OCI-LY3 (cell line): Measurements from ENCODE around the gene SLMAP.

Source experiments
- H2AFZ ChIP-seq: fragments of 200-600, 300-600 bp; shearing (Covaris generic); 2 replicates; pipeline ENCODE4 v1.6.0; 2014; ENCODE audit warnings: antibody characterized with exemption, low read depth, low read length
- H3K27ac ChIP-seq: fragments of 200-600, 300-600 bp; sonication (generic); 2 replicates; pipeline ENCODE4 v1.5.1; 2014; ENCODE audit warnings: mild to moderate bottlenecking, low read length, moderate library complexity, mixed read lengths
- H3K27me3 ChIP-seq: fragments of 200-600, 300-600 bp; sonication (generic); 2 replicates; pipeline ENCODE4 v1.6.1; 2014; ENCODE audit warnings: low read depth, low read length, mixed read lengths
- H3K36me3 ChIP-seq: fragments of 200-600, 300-600 bp; sonication (generic); replicated peaks from 2 replicates; pipeline ENCODE3; 2014; ENCODE audit warnings: low read depth, low read length, mixed read lengths
- H3K4me1 ChIP-seq: fragments of 300-600, 200-600 bp; sonication (generic); 2 replicates; pipeline ENCODE4 v1.6.1; 2014; ENCODE audit warnings: low read length, mixed read lengths
- H3K4me2 ChIP-seq: fragments of 200-600, 300-600 bp; sonication (generic); 2 replicates; pipeline ENCODE4 v1.6.1; 2014; ENCODE audit warnings: low read length, mixed read lengths
- H3K4me3 ChIP-seq: fragments of 300-600, 200-600 bp; sonication (generic); 2 replicates; pipeline ENCODE4 v1.5.1; 2014; ENCODE audit warnings: antibody characterized with exemption, mild to moderate bottlenecking, low read length, moderate library complexity
- H3K79me2 ChIP-seq: fragments of 300-600, 200-600 bp; shearing (Covaris generic); 2 replicates; pipeline ENCODE4 v1.6.1; 2014; ENCODE audit warnings: mild to moderate bottlenecking, low read length, mixed read lengths
- H3K9ac ChIP-seq: fragments of 300-600, 200-600 bp; shearing (Covaris generic); 2 replicates; pipeline ENCODE4 v1.6.0; 2014; ENCODE audit warnings: mild to moderate bottlenecking, low read length, moderate library complexity
- H3K9me3 ChIP-seq: fragments of 200-600, 300-600 bp; shearing (Covaris generic); 2 replicates; pipeline ENCODE4 v1.6.1; 2014; ENCODE audit warnings: low read length, mixed read lengths; ENCODE audit not compliant: insufficient read depth
- H4K20me1 ChIP-seq: fragments of 200-600, 300-600 bp; sonication (generic); 2 replicates; pipeline ENCODE4 v1.6.1; 2016; ENCODE audit warnings: low read length, mixed read lengths; ENCODE audit not compliant: insufficient read depth
- EZH2phosphoT487 ChIP-seq: fragments of 200-600 bp; shearing (Covaris generic); IDR thresholded peaks from 2 replicates; pipeline ENCODE4 v1.6.1; 2018; ENCODE audit warnings: antibody characterized with exemption, mixed run types, low read depth
- TF ChIP-seq, protein P1 (sequence below): fragments of 200-600, 300-600 bp; sonication (generic); IDR thresholded peaks from 2 replicates; pipeline ENCODE4 v1.5.1; 2014; ENCODE audit warnings: antibody characterized with exemption, low read length, low read depth

The SLMAP gene

DNA sequence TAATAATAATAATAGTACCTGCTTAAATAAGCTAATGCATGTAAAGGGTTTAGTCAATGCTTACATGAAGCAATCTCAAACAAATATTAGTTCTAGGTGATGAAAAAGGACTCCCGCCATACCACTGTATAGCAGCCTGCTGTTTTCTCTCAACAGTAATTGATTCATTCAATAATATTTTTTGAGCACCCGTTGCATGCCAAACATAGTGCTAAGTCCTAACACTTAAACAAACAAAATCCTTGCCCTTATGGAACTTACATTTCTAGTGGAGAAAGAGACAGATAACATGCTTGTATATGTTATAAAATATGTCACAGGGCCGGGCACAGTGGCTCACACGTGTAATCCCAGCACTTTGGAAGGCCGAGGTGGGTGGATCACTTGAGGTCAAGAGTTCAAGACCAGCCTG, 190.9 kb downstream of the SLMAP start:
- Histone ChIP-seq H3K4me3 (no peak overlapping the region), H3K27ac (no peak overlapping the region), H3K36me3 (no peaks in the 10 kb centered on the region), H3K27me3 (no peaks in the 10 kb centered on the region), H3K79me2 (no peaks in the 10 kb centered on the region), H3K9me3 (no peaks in the 10 kb centered on the region), H4K20me1 (no peaks in the 10 kb centered on the region), H3K4me1 (peaks cover 8% of the 10 kb centered on the region), H3K9ac (no peak overlapping the region), H3K4me2 (no peak overlapping the region), H2AFZ (no peak overlapping the region)
- TF ChIP-seq EZH2phosphoT487: no peak
- TF ChIP-seq, protein P1, sequence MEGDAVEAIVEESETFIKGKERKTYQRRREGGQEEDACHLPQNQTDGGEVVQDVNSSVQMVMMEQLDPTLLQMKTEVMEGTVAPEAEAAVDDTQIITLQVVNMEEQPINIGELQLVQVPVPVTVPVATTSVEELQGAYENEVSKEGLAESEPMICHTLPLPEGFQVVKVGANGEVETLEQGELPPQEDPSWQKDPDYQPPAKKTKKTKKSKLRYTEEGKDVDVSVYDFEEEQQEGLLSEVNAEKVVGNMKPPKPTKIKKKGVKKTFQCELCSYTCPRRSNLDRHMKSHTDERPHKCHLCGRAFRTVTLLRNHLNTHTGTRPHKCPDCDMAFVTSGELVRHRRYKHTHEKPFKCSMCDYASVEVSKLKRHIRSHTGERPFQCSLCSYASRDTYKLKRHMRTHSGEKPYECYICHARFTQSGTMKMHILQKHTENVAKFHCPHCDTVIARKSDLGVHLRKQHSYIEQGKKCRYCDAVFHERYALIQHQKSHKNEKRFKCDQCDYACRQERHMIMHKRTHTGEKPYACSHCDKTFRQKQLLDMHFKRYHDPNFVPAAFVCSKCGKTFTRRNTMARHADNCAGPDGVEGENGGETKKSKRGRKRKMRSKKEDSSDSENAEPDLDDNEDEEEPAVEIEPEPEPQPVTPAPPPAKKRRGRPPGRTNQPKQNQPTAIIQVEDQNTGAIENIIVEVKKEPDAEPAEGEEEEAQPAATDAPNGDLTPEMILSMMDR: no peak

DNA sequence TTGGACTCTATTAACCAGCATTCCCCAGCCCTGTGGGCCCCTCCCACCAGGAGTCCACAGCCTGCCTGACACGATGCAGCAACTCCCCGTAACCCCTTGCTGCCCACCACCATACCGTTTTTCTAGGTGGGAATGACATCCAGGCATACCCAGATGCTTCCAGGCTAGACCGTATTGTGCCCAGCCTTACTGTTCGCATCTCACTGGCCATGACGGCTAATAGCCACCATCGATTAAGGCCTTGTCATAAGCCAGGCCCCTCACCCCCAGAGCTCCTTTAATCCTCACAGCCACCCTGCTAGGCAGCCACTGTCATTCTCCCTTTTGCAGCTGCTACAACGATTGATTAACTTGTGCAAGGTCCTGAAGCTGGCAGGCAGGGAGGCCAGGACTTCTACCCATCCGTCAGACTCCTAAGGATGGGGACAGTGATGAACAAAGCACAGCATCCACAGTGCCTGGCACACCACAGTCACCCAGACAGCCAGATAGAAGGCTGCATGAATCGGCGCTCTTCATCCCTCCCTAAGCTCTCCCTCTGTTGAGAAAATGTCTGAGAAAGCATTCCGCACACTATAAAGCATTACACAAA, 192.1 kb downstream of the SLMAP start:
- no peaks in the 10 kb centered on the region for H3K79me2 ChIP-seq
- no peaks in the 10 kb centered on the region for H4K20me1 ChIP-seq
- TF ChIP-seq, protein P1: no peak
- no peak for TF ChIP-seq EZH2phosphoT487
- H3K4me3 ChIP-seq: no peak overlapping the region
- H3K9me3 ChIP-seq: no peaks in the 10 kb centered on the region
- H3K4me2 ChIP-seq: no peak overlapping the region
- H3K27ac ChIP-seq: no peak overlapping the region
- H2AFZ ChIP-seq: no peak overlapping the region
- H3K4me1 ChIP-seq: peaks cover 8% of the 10 kb centered on the region
- no peaks in the 10 kb centered on the region for H3K36me3 ChIP-seq
- no peaks in the 10 kb centered on the region for H3K27me3 ChIP-seq
- H3K9ac ChIP-seq: no peak overlapping the region

DNA sequence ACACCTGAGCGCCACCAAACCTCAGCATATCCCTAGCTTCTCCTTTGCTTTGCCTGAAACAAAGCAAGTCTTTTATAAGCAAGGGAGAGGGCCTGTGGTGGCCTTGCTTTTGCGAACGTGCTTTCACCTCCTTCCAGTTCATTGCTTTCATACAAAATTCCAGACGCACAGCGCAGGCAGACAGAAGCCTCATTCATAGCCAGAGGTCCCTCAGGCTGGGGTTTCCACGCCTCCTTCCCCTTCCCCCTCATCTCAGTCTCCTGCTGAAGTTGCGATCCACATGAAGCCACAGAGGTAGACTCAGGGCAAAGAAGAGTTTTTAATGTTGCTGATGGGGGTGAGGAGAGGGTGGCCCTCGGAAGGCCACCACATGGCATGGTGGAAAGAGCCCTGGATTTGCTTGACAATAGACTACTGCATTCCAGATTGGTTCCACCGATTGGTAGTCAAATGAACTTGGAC, 192.7 kb downstream of the SLMAP start:
- peaks cover 8% of the 10 kb centered on the region for H3K4me1 ChIP-seq
- no peak overlapping the region for H3K9ac ChIP-seq
- no peak overlapping the region for H3K4me3 ChIP-seq
- H3K36me3 ChIP-seq: no peaks in the 10 kb centered on the region
- no peak overlapping the region for H3K4me2 ChIP-seq
- H3K27me3 ChIP-seq: no peaks in the 10 kb centered on the region
- H3K9me3 ChIP-seq: no peaks in the 10 kb centered on the region
- H4K20me1 ChIP-seq: no peaks in the 10 kb centered on the region
- no peak overlapping the region for H2AFZ ChIP-seq
- no peaks in the 10 kb centered on the region for H3K79me2 ChIP-seq
- TF ChIP-seq EZH2phosphoT487: no peak
- TF ChIP-seq, protein P1: no peak
- H3K27ac ChIP-seq: no peak overlapping the region

DNA sequence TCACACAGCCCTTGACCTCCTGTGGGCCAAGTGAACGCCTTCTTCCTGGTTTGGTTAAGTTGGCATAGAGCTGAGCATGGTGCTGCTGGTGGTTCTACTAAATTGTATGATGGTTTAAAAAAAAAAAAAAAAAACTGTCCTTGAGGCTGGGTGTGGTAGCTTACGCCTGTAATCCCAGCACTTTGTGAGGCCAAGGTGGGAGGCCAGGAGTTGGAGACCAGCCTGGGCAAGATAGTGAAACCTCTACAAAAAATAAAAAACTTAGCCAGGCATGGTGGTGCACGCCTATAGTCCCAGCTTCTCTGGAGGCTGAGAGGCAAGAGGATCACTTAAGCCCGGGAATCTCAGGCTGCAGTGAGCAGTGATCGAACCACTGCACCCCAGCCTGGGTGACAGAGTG, 193.2 kb downstream of the SLMAP start:
- Histone ChIP-seq H3K4me3 (no peak overlapping the region), H3K36me3 (no peaks in the 10 kb centered on the region), H3K9ac (no peak overlapping the region), H2AFZ (no peak overlapping the region), H4K20me1 (no peaks in the 10 kb centered on the region), H3K4me2 (no peak overlapping the region), H3K27me3 (no peaks in the 10 kb centered on the region), H3K27ac (no peak overlapping the region), H3K9me3 (no peaks in the 10 kb centered on the region), H3K79me2 (no peaks in the 10 kb centered on the region), H3K4me1 (peaks cover 8% of the 10 kb centered on the region)
- no peak for TF ChIP-seq EZH2phosphoT487
- TF ChIP-seq, protein P1: no peak
